Lower lobe of right lung (tissue), 2 donors: ENCODE data around the gene GSS. TPM values are rescaled to one million over a fixed set of nuclear protein-coding genes. Genes with fewer than 3 reads are reported as not detected.

Experiments used
- ATAC-seq, 2 donors: fragments of 200-7000 bp; cut with Tn5 transposase; one replicate each; pipeline ENCODE4 v1.9.1; 2020 to 2022; ENCODE audit warnings: mild to moderate bottlenecking in 2 of 2, moderate library complexity in 2 of 2
- DNase-seq: peaks from one replicate; pipeline ENCODE4 v3.0.0-alpha.2; 2020
- H3K27ac ChIP-seq: fragments of 200-600 bp; one replicate; pipeline ENCODE4 v1.8.0; 2022
- H3K27me3 ChIP-seq: fragments of 200-600 bp; one replicate; pipeline ENCODE4 v1.8.0; 2022; ENCODE audit warnings: low read depth
- H3K36me3 ChIP-seq: fragments of 200-600 bp; one replicate; pipeline ENCODE4 v1.8.0; 2022; ENCODE audit warnings: mild to moderate bottlenecking
- H3K4me1 ChIP-seq: fragments of 200-600 bp; one replicate; pipeline ENCODE4 v1.8.0; 2022
- H3K4me3 ChIP-seq: fragments of 200-600 bp; one replicate; pipeline ENCODE4 v1.8.0; 2022; ENCODE audit warnings: mild to moderate bottlenecking
- H3K9me3 ChIP-seq: fragments of 200-600 bp; one replicate; pipeline ENCODE4 v1.8.0; 2022
- CTCF ChIP-seq: fragments of 200-600 bp; IDR thresholded peaks from one replicate; pipeline ENCODE4 v1.8.0; 2022; ENCODE audit warnings: antibody characterized with exemption, mild to moderate bottlenecking
- intact Hi-C: fragments of 100-400 bp; cut with DNase I; formaldehyde crosslinking; loops from one replicate; pipeline ENCODE4 v1.11.0; 2022
- total RNA-seq: library from RNA; stranded (reverse); fragmentation: NEBNext Ultra II Directional; extraction: Animal tissue kit (Norgen Biotek cat#: 25700); gene quantifications from one replicate; pipeline ENCODE4 v1.2.1, GENCODE V29; 2021
- donor health status: DM: no; HTN: yes; CAD: no; lungs with severe emphysema.

Gene GSS
- total RNA-seq, 1 donor from 2014 or later, result 28.8 TPM

- peaks cover 8% of the 10 kb centered on the region for H3K36me3 ChIP-seq
- H3K9me3 ChIP-seq, result no peaks in the 10 kb centered on the region
- H3K4me3 ChIP-seq, result no peak overlapping the region
- peaks cover 33% of the 10 kb centered on the region for H3K4me1 ChIP-seq
- ATAC-seq (no peak), DNase-seq (no peak)
- intact Hi-C loops, result no loop called here
- TF ChIP-seq CTCF, result no peak
- H3K27ac ChIP-seq, result no peak overlapping the region
- H3K27me3 ChIP-seq, result no peaks in the 10 kb centered on the region
These were observed 60.1 kb downstream of the GSS start for GRCh38 chr20:34895465-34895864.

GRCh38 chr20:34894723-34895122 lies 60.9 kb downstream of the GSS start:
- Histone ChIP-seq H3K27me3 (no peaks in the 10 kb centered on the region), H3K36me3 (peaks cover 4% of the 10 kb centered on the region), H3K27ac (no peak overlapping the region), H3K4me3 (no peak overlapping the region), H3K9me3 (no peaks in the 10 kb centered on the region), H3K4me1 (peaks cover 33% of the 10 kb centered on the region)
- no peak for TF ChIP-seq CTCF
- intact Hi-C loops, result no loop called here
- no peak for ATAC-seq
- DNase-seq, result no peak

GRCh38 chr20:34892671-34893070 lies 62.9 kb downstream of the GSS start:
- no peak overlapping the region for H3K4me3 ChIP-seq
- TF ChIP-seq CTCF, result no peak
- ATAC-seq (no peak), DNase-seq (no peak)
- no peak overlapping the region for H3K27ac ChIP-seq
- intact Hi-C loops, result no loop called here
- H3K27me3 ChIP-seq, result no peaks in the 10 kb centered on the region
- peaks cover 33% of the 10 kb centered on the region for H3K4me1 ChIP-seq
- H3K36me3 ChIP-seq, result peaks cover 4% of the 10 kb centered on the region
- H3K9me3 ChIP-seq, result no peaks in the 10 kb centered on the region

GRCh38 chr20:34891166-34892062 lies 64.2 kb downstream of the GSS start:
- ATAC-seq (peak; percentile 55 to 66), DNase-seq (no peak)
- intact Hi-C loops, result no loop called here
- H3K4me3 ChIP-seq, result no peak overlapping the region
- no peaks in the 10 kb centered on the region for H3K9me3 ChIP-seq
- H3K36me3 ChIP-seq, result no peaks in the 10 kb centered on the region
- TF ChIP-seq CTCF, result no peak
- no peaks in the 10 kb centered on the region for H3K27me3 ChIP-seq
- no peak overlapping the region for H3K27ac ChIP-seq
- H3K4me1 ChIP-seq, result peaks cover 34% of the 10 kb centered on the region

- intact Hi-C loops, result no loop called here
- H3K4me1 ChIP-seq, result peaks cover 33% of the 10 kb centered on the region
- no peak for TF ChIP-seq CTCF
These were observed 67.1 kb downstream of the GSS start for GRCh38 chr20:34888468-34888867.

More at GRCh38 chr20:34888468-34888867, 67.1 kb downstream of the GSS start:
- Histone ChIP-seq H3K36me3 (peaks cover 24% of the 10 kb centered on the region), H3K27me3 (no peaks in the 10 kb centered on the region), H3K9me3 (no peaks in the 10 kb centered on the region), H3K27ac (no peak overlapping the region), H3K4me3 (no peak overlapping the region)
- DNase-seq, result no peak
- ATAC-seq, result no peak
